Measurements from ENCODE around the gene SLC35F5.
"Not testable (repeated sequence)": the region's sequence is repeated elsewhere in the genome, so short reads cannot be mapped to it uniquely, and the experiment has no call there.

The SLC35F5 gene

DNA sequence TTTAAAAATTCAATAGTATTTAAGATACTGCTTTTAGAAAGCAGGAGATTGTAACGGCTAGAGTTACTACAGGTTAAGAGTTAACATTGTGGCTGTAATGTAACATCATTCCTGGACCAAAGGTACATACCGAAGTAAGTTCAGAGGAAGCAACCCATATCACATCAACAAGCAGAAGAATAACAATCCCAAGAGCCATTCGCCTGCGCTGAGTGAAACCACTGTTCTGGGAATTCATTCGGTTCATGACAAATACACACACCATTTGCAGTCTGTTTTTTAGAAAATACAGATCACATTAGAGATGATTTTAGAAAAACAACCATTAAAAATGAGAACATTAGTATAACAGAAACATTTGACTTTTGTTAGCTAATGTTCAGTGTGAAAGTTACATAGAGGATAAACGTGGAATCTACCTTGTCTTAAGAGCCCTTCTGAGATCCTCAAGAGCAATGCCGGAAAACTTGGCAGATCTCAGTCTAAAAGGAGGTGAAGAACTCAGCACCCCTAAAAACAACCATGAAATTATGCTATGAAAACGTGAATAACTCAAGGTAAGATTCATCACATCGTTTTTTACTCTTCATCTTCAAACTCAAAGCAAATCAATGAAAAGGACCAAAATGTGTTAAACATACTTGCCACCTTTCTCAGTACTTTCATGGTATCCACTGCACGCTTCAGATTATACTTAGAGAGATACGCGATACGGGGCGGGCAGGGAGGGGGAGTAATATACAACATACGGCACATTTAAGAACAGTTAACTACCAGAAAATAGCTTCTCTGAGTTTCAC, 1.2 kb downstream of the SLC35F5 start:
- no peak for DNase-seq

DNA sequence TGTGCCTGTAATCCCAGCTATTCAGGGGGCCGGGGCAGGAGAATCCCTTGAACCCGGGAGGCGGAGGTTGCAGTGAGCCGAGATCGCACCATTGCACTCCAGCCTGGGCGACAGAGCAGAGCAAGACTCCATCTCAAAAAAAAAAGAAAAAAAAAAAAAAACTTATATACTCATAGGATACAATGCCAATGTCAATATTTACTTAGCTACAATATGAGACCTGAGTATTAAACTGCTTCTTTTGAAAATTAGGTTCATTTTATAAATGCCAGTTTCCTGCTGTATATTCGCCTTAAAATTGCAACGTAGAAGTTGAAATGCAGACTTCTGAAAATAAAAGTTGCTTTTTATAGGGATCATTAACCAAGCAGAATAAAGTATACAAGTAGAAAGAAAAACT, 2.3 kb downstream of the SLC35F5 start:
- DNase-seq = no peak

DNA sequence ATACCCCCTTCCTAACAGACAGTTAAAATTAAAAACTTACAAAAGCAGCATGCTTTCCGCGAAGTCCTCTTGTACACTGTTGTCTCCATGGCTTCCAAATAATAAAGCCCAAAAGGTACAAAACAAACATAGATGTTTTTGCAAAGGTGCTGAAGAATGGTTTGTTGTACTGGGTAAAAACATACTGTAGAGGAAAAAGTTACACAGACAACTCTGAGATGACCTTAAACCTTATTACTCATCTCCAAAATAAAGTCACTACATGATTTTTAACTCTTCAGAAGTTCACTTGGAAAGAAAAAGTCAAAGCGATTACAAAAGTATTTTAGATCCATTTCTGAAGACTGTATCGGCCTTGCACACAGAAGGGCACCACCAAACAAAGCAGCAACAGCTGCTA, 6.1 kb downstream of the SLC35F5 start:
- no peak for DNase-seq

DNA sequence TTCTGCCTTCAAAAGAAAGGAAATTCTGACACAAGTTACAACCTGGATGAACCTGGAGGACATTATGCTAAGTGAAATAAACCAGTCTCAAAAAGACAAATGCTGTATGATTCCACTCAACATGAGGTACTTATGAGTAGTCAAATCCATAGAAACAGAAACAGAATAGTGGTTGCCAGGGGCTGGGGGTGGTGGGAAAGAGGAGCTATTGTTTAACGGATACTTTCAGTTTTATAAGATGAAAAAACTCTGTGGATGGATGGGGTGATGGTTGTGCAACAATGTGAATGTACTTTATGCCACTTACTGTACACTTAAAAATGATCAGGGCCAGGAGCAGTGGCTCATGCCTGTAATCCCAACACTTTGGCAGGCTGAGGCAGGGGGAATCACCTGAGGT, 15.4 kb downstream of the SLC35F5 start:
- DNase-seq = no peak

DNA sequence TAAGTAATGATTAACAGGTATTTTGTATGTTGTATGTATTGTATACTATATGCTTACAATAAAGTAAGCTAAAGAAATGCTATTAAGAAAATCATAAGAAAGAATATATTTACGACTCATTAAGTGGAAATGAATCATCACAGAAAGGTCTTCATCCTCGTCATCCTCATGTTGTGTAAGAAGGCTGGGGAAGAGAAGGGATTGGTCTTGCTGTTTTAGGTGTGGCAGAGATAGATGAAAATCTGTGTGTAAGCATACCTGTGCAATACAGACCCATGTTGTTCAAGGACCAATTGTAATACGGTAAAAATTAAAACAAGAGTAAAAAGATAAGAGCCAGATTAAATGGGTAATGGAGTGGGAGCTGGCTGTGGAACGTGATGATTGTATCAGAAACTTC, 16.6 kb downstream of the SLC35F5 start:
- no peak for DNase-seq

DNA sequence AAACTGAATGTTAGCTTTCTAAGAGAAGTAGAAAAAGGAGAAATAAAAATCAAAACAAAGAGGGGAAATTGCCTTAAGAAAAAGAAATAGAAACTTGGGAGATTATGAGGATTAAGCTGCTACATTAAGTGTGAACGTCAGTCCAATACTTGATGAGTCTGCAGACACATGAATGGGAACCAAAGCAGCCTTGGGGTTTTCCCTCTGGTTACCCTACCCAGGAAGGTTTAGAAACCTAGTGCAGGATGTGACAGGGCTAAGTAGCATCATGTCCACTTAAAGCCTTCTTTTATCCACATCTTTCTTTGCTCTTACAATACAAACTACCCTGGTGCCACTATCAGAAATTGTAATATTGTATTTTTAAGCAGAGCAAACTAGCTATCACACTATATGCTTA, 22.3 kb downstream of the SLC35F5 start:
- no peak for DNase-seq

DNA sequence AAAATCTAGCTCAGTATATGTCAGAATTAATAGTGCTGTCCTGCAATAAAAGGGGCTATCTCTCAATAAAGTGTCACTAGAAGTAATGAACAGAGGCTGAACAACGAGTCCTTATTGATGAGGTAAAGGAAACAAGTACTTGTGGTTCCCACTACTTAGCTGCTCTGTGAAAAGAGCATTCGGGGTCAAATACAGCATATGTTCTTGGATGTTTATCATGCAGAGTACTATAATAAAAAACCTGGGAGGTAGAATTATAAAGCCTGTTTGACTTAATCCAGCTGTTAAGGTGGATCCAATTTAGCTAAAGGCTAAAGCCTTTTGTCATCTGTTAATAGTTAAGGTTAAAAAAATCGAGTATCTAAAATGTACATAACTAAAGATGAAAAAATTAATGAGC, 32.4 kb downstream of the SLC35F5 start:
- no peak for DNase-seq

DNA sequence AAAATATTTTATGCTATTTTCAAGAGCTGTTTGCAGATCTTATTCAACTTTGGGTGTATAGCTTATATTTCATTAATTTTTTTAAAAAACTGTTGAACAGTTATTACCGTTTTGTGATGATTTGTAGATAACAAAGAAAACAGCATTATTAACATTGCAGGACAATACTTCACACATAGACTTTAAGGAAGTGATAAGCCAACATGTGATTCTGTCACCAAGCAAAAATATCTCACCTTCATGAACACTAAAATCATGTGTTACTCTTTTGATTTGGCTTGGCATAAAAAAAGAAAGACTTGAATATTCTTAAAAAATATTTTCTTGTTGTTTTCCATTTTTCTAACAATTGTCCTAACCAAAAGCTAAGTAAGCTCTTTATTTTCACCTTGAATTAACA, 33.0 kb downstream of the SLC35F5 start:
- DNase-seq = no peak

DNA sequence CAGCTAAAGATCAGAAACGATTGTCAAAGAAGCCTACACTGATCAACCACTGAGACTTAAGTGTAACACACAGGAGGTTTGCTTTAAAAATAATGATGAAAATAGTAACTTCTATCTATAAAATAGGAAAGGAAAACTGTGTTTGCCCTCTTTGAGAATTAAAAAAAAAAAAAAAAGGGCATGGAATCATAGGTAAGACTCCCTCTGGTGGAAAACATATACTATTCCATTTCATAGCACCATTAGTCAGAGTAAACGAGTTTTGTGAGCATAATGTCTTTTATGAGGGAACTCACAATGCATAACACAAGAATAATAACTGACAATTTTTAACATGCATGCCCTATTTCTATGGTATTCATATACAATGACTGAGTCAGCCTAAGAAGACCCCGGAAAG, 36.3 kb downstream of the SLC35F5 start:
- DNase-seq = peak; percentile 10

DNA sequence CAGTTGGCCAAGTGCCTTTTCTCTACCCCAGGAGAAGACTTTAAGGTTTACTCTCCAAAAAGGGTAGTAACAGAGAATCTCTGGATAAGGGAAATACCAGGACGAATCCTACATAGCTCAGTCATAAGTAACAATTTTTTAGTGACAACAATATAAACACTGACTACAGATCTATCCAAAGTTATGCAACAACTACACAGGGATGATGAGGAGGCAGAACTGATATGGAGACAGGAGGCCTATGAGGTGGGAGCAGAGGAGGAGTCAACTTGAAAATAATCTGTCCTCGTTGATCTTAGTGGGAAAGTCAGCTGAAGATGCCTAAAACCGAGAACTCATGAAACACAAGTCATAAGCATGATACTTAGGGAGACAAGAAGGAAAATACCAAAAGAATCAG, 40.2 kb downstream of the SLC35F5 start:
- peak; percentile 24 for DNase-seq

DNA sequence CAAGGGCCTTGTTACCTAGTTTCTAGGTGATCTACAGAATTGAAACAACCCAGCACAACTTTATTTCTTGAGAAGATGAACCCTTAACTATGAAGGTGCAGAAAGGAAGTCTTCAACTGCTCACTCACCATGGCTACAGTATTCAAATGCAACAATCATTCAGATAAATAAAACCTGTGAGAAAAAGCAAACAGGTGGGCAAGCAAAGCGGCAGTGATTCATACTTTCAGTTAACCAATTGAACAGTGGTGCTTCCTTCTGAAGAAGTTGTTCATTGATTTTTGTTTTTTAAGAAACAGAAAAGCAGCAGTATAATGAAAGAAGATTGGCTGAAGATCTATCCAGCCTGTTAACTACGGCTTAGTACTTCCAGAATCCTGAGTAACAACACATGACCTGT, 43.5 kb downstream of the SLC35F5 start:
- no peak for DNase-seq

DNA sequence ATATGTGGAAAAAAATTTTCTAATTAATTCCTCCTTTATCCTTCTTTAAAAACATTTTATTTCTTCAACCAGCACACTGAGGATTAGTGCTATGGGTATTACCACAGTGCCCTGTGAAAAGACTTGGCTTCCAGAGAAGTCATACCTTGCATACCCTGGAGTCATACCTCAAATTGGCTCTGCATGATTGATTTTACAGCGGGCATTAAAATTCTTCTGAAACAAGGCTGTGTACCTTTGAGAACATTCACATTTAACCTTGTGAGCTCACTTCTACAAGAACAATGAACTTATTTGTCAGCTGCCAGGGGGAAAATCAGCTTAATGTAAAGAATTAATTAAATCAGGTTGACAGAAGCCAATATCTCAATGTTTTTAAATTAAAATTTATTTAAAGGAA, 44.6 kb downstream of the SLC35F5 start:
- no peak for DNase-seq

DNA sequence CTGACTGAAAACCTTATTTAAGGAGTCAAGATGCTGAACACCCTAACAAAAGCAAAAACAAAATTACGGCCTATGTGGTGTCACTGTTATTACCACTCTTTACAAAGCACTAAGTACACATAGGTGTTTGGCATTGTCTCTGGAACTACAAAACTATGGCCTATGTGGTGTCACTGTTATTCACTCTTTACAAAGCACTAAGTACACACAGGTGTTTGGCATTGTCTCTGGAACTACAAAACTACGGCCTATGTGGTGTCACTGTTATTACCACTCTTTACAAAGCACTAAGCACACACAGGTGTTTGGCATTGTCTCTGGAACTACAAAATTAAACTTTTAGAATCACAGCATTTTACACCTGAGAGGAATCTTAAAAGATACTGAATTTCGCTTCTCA, 47.4 kb downstream of the SLC35F5 start:
- no peak for DNase-seq

DNA sequence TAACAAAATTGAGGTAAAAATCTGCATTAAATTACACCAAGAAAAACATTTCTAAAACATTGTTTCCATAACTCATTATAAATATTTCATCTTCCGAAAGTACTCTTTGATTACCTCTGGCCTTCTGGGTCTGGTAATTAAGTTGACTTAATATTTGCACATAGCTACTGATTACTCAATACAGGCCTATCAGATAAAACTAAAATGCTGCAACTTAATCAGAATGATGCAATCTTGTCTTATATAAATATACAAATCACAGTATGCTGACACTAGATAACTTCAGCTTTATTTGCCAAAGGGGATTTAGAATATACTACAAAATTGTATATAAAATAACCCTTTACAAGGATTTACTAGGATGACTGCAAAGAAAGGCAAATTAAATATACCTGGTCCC, 49.3 kb downstream of the SLC35F5 start:
- DNase-seq = no peak

DNA sequence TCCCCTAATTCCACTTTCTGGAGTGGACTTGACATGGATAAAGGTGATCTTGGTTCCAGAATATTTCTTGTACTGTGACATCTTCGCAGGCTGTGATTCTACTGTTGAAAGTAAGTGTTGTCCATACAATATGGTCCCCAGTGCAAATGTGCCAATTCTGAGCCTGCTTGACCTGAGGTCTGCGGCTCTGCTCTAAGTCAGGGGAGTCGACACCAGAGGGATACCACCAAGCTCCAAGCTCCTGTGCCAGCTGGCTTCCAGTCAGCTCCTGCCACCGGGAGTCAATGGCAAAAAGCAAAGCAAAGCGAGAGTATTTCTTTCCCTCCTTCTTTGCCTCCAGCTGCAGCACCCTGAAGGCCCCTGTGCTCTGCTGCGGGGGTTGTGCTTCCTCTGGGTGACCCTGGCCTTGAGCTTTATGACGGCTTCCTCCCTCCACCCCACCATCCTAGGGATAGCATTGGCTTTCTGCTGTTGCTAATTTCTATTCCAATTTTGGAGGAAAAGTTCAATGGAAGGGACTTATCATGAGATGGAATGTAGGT, 50.4 kb downstream of the SLC35F5 start:
- no peak for DNase-seq

DNA sequence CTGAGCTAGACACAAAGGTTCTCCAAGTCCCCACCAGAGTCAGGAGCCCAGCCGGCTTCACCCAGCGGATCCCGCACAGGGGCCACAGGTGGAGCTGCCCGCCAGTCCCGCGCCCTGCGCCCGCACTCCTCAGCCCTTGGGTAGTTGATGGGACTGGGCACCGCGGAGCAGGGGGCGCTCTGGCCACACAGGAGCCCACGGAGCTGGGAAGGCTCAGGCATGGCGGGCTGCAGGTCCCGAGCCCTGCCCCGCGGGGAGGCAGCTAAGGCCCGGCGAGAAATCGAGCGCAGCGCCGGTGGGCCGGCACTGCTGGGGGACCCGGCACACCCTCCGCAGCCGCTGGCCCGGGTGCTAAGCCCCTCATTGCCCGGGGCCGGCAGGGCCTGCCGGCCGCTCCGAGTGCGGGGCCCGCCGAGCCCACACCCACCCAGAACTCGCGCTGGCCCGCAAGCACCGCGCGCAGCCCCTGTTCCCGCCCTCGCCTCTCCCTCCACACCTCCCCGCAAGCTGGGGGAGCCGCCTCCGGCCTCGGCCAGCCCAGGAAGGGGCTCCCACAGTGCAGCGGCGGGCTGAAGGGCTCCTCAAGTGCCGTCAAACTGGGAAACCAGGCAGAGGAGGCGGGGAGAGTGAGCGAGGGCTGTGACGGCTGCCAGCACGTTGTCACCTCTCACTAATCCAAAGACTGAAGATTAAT, 52.0 kb downstream of the SLC35F5 start:
- DNase-seq = not testable (repeated sequence)

DNA sequence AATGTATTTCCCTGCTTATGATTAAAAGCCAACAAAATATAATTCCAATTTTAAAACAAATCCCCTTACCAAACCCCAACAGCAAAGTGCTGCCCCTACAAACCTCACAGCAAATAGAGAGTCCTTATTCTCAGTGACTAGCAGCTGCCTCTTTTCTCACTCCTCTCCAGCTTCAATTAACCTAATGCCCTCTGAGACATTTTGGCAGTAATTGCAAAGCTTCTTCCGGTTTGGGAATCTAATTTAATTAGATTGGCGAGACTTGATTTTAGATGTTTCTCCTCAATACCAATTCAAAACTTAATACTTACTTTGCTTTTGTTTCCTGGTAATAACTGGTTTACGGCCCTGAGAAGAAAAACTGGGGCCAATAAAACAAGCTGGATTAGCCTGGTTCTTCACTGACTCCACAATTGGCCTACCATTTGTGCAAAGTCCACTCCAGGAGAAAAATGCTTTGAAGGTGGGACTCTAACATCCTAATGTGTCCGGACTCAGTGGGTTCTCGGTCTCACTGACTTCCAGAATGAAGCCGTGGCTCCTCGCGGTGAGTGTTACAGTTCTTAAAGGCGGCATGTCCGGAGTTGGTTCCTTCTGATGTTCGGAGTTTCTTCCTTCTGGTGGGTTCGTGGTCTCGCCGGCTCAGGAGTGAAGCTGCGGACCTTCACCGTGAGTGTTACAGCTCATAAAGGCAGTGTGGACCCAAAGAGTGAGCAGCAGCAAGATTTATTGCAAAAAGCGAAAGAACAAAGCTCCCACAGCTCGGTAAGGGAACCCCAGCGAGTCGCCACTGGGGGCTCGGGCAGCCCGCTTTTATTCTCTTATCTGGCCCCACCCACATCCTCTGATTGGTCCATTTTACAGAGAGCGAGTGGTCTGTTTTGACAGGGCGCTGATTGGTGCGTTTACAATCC, 52.8 kb downstream of the SLC35F5 start:
- DNase-seq = no peak

DNA sequence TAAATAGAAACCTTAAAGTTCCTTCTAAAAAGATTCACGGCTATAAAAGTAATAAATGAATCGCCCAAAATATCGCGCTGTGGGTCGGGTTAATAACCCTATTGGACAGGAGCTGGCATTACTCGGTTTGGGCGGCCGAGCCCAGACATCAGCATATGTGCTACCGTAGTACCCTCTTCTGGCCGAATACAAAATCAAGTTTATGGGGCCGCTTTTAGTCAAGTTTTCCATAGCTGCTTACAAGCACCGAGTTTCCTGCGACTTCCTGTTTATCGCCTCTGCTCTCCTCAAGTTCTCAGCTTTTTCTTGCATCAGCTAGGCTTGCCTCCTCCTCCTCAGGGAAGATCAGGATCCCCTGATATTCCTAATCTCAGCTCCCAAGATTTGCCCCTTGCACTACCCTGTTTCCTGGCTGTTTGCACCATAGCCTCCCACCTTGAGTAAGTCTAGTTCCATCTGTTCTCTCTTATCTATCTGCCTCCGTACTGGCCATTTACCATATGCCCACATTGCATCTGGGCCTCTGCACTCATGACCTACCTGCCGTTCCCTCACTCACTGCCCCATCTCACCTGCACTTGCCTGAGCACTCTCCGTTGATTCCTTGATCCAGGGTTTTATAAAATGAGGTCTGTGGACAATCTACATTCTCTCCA, 56.1 kb downstream of the SLC35F5 start:
- no peak for DNase-seq

DNA sequence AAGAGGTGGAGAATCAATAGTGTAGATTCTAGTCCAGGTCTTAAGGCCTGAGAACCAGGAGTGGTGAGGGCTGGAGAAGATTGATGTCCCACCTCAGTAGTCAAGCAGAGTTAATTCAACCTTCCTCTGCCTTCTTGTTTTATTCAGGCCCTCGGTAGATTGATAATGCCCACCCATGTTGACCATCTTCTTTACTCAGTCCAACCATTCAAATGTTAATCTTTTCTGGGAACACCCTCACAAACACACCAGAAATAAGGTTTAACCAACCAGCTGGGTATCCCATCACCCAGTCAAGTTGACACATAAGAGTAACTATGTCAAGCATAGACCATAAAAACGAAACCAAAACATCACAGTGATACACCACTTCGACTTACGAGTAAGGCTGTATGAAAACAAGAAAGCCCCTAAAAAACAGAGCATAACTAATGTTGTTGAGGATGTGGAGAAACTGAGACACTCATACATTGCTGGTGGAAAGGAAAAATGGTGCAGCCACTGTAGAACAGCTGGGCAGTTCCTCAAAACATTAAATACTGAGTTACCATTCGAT, 57.5 kb downstream of the SLC35F5 start:
- no peak for DNase-seq

DNA sequence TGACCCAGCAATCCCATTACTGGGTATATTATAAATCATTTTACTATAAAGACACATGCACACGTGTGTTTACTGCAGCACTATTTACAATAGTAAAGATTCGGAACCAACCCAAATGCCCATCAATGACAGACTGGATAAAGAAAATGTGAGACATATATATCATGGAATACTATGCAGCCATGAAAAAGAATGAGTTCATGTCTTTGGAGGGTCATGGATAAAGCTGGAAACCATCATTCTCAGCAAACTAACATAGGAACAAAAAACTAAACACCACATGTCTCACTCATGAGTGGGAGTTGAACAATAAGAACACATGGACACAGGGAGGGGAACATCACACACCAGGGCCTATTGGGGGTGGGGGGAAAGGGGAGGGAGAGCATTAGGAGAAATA, 58.2 kb downstream of the SLC35F5 start:
- DNase-seq = not testable (repeated sequence)

DNA sequence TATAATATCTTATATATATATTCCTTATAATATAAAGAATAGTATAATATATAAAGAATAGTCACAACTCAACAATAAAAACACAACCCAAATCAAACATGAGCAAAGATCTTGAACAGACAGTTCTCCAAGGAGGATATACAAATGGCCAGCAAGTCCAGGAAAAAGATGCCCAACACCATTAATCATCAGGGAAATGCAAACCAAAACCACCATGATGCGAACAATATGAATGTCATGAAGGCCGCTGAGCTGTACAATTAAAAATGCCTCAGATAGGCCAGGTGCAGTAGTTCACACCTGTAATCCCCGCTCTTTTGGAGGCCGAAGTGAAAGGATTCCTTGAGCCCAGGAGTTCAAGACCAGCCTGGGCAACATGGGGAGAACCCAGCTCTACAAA, 58.9 kb downstream of the SLC35F5 start:
- no peak for DNase-seq

DNA sequence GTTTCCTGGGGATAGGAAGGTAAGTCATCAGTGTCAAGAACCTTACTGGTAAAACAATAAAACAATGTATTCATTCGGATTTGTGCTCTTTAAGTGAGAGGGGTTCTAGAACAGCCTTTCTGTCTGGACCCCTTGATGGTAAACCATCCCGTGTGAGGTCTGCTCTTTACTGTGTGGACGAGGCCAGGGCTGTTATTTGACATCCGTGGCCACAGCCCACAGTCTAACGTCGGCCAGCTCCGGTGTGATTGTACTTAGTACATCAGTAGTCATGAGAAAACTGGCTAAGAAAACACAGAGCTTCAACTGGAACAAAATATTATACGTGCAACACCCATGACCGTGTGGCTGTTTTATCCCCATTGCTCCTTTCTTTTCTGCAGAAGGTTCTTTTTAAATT, 62.0 kb downstream of the SLC35F5 start:
- no peak for DNase-seq
